Mesodermal cell (in vitro differentiated cells): Measurements from ENCODE around the gene EIF4G1.

ENCODE experiments used
- H3K27ac ChIP-seq: 2 replicates; pipeline ENCODE4 v1.7.0; 2013; ENCODE audit warnings: mild to moderate bottlenecking, low read depth, low read length, moderate library complexity; ENCODE audit not compliant: severe bottlenecking
- H3K36me3 ChIP-seq: 2 replicates; pipeline ENCODE4 v1.7.1; 2013; ENCODE audit warnings: mild to moderate bottlenecking, low read length, moderate library complexity; ENCODE audit not compliant: control insufficient read depth, insufficient read depth
- H3K4me1 ChIP-seq: one replicate; pipeline ENCODE4 v1.7.1; 2013; ENCODE audit warnings: mild to moderate bottlenecking, low read length; ENCODE audit not compliant: insufficient read depth, control insufficient read depth, poor library complexity, severe bottlenecking
- H3K4me3 ChIP-seq: 2 replicates; pipeline ENCODE4 v1.7.0; 2013; ENCODE audit warnings: low read length, control low read depth, mild to moderate bottlenecking; ENCODE audit not compliant: insufficient read depth, poor library complexity, severe bottlenecking; ENCODE audit errors: extremely low read depth
- H3K9me3 ChIP-seq: 2 replicates; pipeline ENCODE4 v1.7.1; 2013; ENCODE audit warnings: mild to moderate bottlenecking, low read length, moderate library complexity; ENCODE audit not compliant: control insufficient read depth
- WGBS, 2 experiments: methylation state at CpG; one replicate each; pipeline ENCODE4 v1.1.5; 2013; ENCODE audit warnings: missing lambda C conversion rate in 2 of 2; ENCODE audit not compliant: insufficient coverage in 2 of 2; 5-methylcytosine and 5-hydroxymethylcytosine counted together

The EIF4G1 gene

DNA sequence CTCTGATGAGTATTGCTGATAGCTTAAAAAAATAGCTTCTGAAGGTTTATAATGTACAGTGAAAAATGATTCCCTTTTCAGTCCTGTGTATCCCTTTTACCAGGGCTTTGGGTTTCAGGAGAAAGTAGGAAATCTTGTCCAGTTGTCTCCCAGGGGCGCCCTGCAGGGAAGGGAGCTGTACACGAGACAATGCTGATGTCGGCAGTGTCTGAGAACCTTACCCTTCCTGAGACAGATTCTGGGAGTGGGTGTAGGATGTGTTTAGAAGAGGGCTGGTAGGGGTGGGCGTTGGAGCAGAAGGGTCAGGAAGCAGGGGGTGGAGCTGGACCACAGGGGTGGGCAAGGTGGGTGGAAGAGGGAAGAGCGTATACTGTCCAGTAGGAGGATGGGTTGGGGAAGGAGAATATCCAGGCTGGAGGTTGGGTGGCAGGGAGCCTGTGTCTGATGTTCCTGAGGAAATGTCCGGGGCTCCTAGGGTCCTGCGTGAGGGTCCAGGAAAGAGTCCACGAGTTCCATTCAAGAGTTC is 58.0 kb downstream of the EIF4G1 start:
- Histone ChIP-seq H3K36me3 (peaks cover 24% of the 10 kb centered on the region), H3K9me3 (no peaks in the 10 kb centered on the region), H3K4me3 (no peak overlapping the region), H3K27ac (no peak overlapping the region), H3K4me1 (peaks cover 11% of the 10 kb centered on the region)
- 87% methylated on average over 8 of the region's 8 CpGs for WGBS, 2 experiments

DNA sequence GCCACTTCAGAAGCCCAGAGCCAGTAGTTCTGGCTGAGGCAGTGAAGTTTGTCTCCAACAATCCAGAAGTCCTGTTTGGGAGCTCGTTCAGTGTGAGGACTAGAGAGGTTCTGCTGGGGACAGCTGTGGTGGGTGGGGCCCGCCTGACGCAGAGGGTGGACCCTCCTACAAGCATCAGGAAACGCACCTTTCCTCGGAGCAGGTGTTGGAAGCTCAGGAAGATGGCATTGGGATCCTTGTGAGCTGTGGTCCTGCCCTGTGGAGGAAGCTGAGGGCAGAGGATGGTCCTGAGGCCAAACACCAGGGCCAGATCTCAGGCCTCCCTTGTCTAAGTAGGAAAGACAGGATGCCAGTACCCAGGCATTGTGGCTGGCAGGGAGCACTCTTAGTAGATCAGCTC is 58.5 kb downstream of the EIF4G1 start:
- peaks cover 18% of the 10 kb centered on the region for H3K36me3 ChIP-seq
- WGBS, 2 experiments = 84 to 94% methylated on average over 3 to 5 of the region's 5 CpGs
- H3K4me1 ChIP-seq = peaks cover 14% of the 10 kb centered on the region
- no peak overlapping the region for H3K4me3 ChIP-seq
- H3K9me3 ChIP-seq = no peaks in the 10 kb centered on the region
- H3K27ac ChIP-seq = no peak overlapping the region

DNA sequence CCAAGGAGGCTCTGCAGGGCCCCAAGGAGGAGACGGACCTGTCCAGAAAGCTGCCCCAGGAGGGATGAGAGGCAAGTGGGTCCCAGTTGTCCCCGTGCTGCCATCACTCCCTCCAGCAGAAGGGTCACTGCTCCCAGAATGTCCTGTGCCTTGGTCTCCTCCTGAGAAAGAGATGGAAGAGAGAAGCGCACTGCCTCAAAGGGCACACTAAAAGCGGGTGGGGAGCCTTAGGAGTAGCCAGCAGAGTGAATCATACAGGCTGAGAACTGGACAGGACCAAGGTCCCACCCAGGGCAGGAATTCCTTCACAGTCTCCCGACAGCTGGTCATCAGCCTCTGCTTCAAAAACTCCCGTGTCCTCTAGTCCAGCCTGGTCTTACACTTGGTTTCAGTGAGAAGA is 59.0 kb downstream of the EIF4G1 start:
- 91 to 96% methylated on average over 6 of the region's 6 CpGs for WGBS, 2 experiments
- H3K9me3 ChIP-seq = no peaks in the 10 kb centered on the region
- peaks cover 18% of the 10 kb centered on the region for H3K4me1 ChIP-seq
- H3K36me3 ChIP-seq = peaks cover 13% of the 10 kb centered on the region
- no peak overlapping the region for H3K4me3 ChIP-seq
- H3K27ac ChIP-seq = no peak overlapping the region

DNA sequence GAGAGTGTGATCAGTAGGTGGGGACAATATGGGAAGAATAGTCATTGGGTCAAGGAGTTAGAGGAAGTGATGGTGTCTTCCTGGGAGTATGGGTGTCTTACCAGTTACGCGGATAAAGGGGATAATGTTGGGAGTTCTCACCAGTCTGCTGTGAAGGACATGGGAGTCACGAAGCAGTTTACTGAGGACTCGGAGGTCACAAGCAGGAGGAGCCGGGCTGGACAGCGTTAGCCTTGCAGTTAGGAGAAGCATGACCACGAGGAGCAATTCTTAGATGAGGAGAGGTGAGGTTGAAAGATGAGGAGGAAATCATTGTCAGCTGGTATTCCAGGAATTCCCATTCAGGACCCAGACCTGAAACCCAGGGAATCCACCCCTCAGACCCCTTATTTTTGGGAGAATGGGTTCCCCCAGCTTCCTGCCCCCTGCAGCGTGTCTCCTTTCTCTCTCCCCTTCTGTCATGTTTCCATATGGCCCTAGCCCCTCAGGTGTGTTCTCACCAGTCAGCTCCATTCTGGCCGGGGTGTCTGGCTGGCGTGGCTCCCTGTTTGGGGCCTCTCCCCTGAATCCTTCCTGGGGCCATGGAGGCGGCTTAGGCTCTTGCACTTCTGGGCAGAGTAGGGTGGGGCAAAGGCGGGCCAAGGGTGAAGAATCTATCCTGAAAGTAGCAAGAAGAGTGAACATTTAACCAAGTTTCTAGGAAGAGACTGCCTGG is 61.5 kb downstream of the EIF4G1 start:
- 76 to 82% methylated on average over 10 to 11 of the region's 12 CpGs for WGBS, 2 experiments
- H3K4me1 ChIP-seq = peaks cover 26% of the 10 kb centered on the region

DNA sequence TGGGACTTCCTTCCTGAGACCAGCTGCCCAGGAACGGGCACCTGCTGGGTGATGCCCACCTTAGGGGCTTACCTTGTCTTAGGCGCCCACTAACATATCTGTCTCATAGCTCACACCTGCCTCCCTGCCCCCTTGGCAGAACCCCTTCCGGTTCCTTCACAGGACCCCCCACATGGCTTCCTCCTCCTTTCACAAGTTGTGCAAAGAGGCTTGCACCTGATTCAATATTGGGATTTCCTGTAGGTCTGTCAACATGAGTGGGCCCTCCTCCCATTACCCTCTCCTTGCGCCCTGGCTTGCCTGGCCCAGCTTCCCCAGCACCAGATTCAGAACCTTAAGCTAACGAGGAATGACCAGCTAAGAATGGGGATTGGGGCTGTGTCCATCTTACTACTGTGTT is 63.0 kb downstream of the EIF4G1 start:
- no peaks in the 10 kb centered on the region for H3K9me3 ChIP-seq
- peaks cover 22% of the 10 kb centered on the region for H3K4me1 ChIP-seq
- H3K27ac ChIP-seq = no peak overlapping the region
- 90 to 98% methylated on average over 4 to 5 of the region's 5 CpGs for WGBS, 2 experiments
- H3K4me3 ChIP-seq = no peak overlapping the region
- no peaks in the 10 kb centered on the region for H3K36me3 ChIP-seq

More for the DNA sequence above, 61.5 kb downstream of the EIF4G1 start:
- no peaks in the 10 kb centered on the region for H3K36me3 ChIP-seq
- H3K4me3 ChIP-seq = no peak overlapping the region
- H3K27ac ChIP-seq = no peak overlapping the region
- H3K9me3 ChIP-seq = no peaks in the 10 kb centered on the region

DNA sequence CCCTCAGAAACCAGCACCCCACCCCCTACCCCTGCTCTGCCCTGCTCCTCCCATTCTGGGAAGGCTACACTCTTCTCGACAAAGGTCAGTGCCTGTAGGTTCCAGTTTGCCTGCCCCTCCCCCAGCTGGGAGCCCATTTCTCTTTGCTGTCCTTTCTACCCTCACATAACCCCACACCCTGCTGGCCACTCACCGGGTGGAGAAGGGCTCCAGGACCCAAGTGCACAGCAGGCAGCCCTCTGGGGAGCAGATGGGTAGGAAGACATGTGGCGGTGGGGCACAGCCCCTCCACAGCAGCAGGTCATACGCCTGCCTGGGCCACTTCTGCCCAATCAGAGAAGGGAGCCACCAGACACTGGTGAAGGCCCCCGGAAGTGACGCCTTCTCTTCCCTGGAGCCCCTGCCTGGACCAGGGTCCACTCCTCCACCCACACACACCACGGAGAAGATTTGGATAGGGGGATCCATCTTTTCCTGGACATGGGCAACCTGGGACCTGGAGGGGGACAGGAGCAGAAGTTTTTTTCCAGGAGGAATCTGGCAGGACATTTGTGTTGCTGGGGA is 63.6 kb downstream of the EIF4G1 start, which contains the start of gene THPO:
Gene THPO, minus strand, starts transcription at position 326 of the 564 bp plus-strand sequence. CDS start 1,948 bp downstream, outside the sequence.
- 31 to 47% methylated on average over 3 to 4 of the region's 7 CpGs for whole genome bisulfite sequencing, 2 experiments
- no peaks in the 10 kb centered on the region for H3K9me3 ChIP-seq
- peak within 1 kb of the TSS; percentile 23 for H3K27ac ChIP-seq
- no peak within 1 kb of the TSS for H3K4me3 ChIP-seq
- no peaks in the 10 kb centered on the region for H3K36me3 ChIP-seq
- H3K4me1 ChIP-seq = peaks cover 22% of the 10 kb centered on the region

DNA sequence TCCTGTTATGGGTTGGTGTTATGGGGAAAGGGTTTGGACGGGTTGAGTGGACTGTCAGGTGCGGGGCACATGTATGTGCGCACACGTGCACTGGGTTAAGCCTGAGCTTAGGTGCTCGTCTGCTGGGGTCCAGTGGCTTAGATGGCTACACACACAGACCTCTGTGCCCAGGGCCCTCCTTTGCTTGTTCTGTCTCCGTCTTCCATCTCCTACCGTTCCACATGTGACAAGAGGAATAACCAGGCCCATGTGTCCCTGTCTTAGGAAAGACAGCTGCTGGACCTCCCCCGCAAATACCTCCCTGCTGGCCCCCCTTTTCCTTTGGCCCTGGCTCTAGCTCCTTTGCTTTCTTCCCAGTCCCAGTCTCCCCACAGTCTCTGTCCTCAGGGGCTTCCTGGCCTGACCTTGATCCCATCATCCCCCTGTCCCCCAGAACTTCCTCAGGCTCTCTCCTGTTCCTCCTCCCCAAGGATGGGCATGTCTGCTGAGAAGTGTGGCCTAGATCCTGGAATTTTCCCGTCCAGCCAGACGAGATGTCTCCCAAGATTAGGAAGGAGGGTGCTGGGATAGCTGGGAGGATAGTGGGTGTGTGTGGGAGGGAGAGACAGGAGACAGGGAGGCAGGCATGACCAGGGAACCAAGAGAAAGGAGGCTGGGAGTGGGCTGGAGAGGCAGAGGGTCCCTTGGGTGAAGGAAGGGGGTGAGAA is 64.4 kb downstream of the EIF4G1 start:
- peak overlapping the region; percentile 23 for H3K27ac ChIP-seq
- H3K4me1 ChIP-seq = peaks cover 22% of the 10 kb centered on the region
- H3K9me3 ChIP-seq = no peaks in the 10 kb centered on the region
- WGBS, 2 experiments = 76 to 77% methylated on average over 10 of the region's 10 CpGs
- H3K4me3 ChIP-seq = peak overlapping the region; percentile 22
- H3K36me3 ChIP-seq = no peaks in the 10 kb centered on the region

DNA sequence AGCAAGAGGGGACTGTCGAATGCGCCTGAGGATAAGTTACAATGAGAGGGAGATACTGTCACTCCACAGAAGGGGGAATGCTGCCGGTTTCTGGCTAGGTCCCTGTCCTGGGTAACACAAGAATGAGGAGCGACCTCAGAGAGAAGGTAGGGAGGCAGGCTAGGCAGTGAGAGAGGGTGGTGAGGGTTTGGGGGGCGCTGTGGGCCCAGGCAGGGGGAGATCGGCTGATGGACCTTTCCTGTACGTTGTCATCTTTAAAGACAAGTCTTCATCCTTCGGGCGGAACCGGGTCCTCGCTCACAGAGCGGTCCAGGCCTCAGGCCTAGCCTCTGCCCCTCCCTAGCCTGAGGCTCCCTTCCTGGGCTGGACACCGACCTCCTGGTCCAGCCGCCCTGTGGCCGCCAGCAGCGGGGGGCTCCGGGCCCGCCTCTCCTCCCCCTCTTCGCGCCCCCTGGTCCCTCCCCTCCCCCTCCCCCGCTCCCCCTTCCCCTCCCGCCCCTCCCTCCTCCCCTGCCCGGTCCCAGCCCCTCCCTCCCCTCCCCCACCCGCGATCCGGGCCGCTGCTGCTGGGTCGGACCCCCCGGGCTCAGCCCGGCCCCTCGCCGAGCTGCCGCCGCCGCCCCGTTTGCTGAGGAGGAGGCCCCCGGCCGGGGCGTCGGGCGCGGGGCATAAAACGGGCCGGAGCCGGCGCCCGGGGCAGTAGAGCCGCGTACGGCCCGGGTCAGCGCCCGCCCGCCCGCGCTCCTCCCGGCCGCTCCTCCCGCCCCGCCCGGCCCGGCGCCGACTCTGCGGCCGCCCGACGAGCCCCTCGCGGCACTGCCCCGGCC is 65.2 kb downstream of the EIF4G1 start, which contains the start of gene CHRD:
Gene CHRD, plus strand, starts transcription at position 697 of the 827 bp plus-strand sequence. CDS start 265 bp downstream, outside the sequence.
- H3K4me1 ChIP-seq = peaks cover 22% of the 10 kb centered on the region
- no peaks in the 10 kb centered on the region for H3K36me3 ChIP-seq
- 9 to 10% methylated on average over 26 to 32 of the region's 71 CpGs for WGBS, 2 experiments
- peak within 1 kb of the TSS; percentile 23 for H3K27ac ChIP-seq
- H3K9me3 ChIP-seq = no peaks in the 10 kb centered on the region
- peak within 1 kb of the TSS; percentile 38 for H3K4me3 ChIP-seq

DNA sequence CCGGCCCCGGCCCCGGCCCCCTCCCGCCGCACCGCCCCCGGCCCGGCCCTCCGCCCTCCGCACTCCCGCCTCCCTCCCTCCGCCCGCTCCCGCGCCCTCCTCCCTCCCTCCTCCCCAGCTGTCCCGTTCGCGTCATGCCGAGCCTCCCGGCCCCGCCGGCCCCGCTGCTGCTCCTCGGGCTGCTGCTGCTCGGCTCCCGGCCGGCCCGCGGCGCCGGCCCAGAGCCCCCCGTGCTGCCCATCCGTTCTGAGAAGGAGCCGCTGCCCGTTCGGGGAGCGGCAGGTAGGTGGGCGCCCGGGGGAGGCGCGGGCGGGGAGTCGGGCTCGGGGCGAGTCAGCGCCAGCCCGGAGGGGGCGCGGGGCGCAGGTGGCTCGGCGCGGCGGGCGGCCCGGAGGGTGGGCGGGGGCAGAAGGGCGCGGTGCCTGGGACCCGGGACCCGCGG is 65.8 kb downstream of the EIF4G1 start:
- H3K36me3 ChIP-seq = no peaks in the 10 kb centered on the region
- WGBS, 2 experiments = 0 to 1% methylated on average over 34 to 35 of the region's 62 CpGs
- H3K4me1 ChIP-seq = peaks cover 22% of the 10 kb centered on the region
- H3K9me3 ChIP-seq = no peaks in the 10 kb centered on the region
- H3K4me3 ChIP-seq = peak overlapping the region; percentile 38
- no peak overlapping the region for H3K27ac ChIP-seq
